SK-N-SH (cell line): ENCODE measurements around the gene DAP. TPM values are rescaled to one million over a fixed set of nuclear protein-coding genes. Genes with fewer than 3 reads are reported as not detected.
"Not testable (repeated sequence)": the region's sequence is repeated elsewhere in the genome, so short reads cannot be mapped to it uniquely, and the experiment has no call there.

ENCODE experiments used
- CTCF ChIA-PET: fragments of 300-600, 350-600 bp; formaldehyde crosslinking; extraction: SDS; loops from one replicate; lab custom pipeline; 2021; lab: Yijun Ruan, JAX
- POLR2A ChIA-PET: fragments of 350-600 bp; sonication (Branson Sonifier 250); formaldehyde crosslinking; extraction: SDS; loops from one replicate; lab custom pipeline; 2020; ENCODE audit warnings: antibody characterized with exemption, inconsistent platforms; lab: Yijun Ruan, JAX
- DNase-seq: peaks from one replicate; pipeline ENCODE4 v3.0.0; 2012
- H2AFZ ChIP-seq: fragments of 200-600 bp; sonication (generic); 2 replicates; pipeline ENCODE4 v1.8.1; 2016; ENCODE audit warnings: antibody characterized with exemption, mild to moderate bottlenecking, low read depth
- H3F3A ChIP-seq: fragments of 200-600 bp; sonication (generic); replicated peaks from 2 replicates; pipeline ENCODE3; 2016; ENCODE audit warnings: antibody characterized with exemption, mild to moderate bottlenecking; ENCODE audit not compliant: insufficient read depth
- H3K27ac ChIP-seq, 2 experiments: fragments of 200-500 bp in 1 of 2; fragments of 200-600 bp in 1 of 2; sonication (Bioruptor generic) in 1 of 2; sonication (generic), shearing (Covaris generic) in 1 of 2; 2 replicates each; pipeline versions ENCODE4 v1.5.1 to v1.6.1; 2014 to 2016; ENCODE audit warnings: low read depth in 2 of 2, inconsistent platforms in 1 of 2, low read length in 1 of 2, mild to moderate bottlenecking in 1 of 2, mixed read lengths in 1 of 2
- H3K27me3 ChIP-seq: fragments of 200-600 bp; sonication (generic), shearing (Covaris generic); 2 replicates; pipeline ENCODE4 v1.6.1; 2016; ENCODE audit warnings: mixed run types; ENCODE audit not compliant: insufficient read depth
- H3K36me3 ChIP-seq, 2 experiments: fragments of 200-500 bp in 1 of 2; fragments of 200-600 bp in 1 of 2; sonication (Bioruptor generic) in 1 of 2; sonication (generic) in 1 of 2; replicated peaks in 1 of 2; 2 replicates each; pipeline versions ENCODE3 to v1.5.1; 2014 to 2016; ENCODE audit warnings: low read length in 1 of 2, mild to moderate bottlenecking in 1 of 2; ENCODE audit not compliant: insufficient read depth in 2 of 2, control insufficient read depth in 1 of 2
- H3K4me1 ChIP-seq, 2 experiments: fragments of 200-500 bp in 1 of 2; fragments of 200-600 bp in 1 of 2; sonication (Bioruptor generic) in 1 of 2; sonication (generic), shearing (Covaris generic) in 1 of 2; 2 replicates each; pipeline versions ENCODE4 v1.5.1 to v1.6.1; 2014 to 2016; ENCODE audit warnings: low read depth in 1 of 2, low read length in 1 of 2, mixed run types in 1 of 2; ENCODE audit not compliant: insufficient read depth in 2 of 2, control insufficient read depth in 1 of 2
- H3K4me2 ChIP-seq: fragments of 200-600 bp; sonication (generic), shearing (Covaris generic); 2 replicates; pipeline ENCODE4 v1.6.1; 2017; ENCODE audit warnings: mixed run types
- H3K4me3 ChIP-seq, 2 experiments: fragments of 200-500 bp in 1 of 2; fragments of 200-600 bp in 1 of 2; sonication (Bioruptor generic) in 1 of 2; sonication (generic), shearing (Covaris generic) in 1 of 2; 2 replicates each; pipeline versions ENCODE4 v1.5.1 to v1.8.1; 2014 to 2016; ENCODE audit warnings: low read depth in 2 of 2, inconsistent platforms in 1 of 2, low read length in 1 of 2, mild to moderate bottlenecking in 1 of 2, mixed read lengths in 1 of 2, moderate library complexity in 1 of 2
- H3K79me2 ChIP-seq: fragments of 200-600 bp; sonication (generic); 2 replicates; pipeline ENCODE4 v1.8.1; 2017; ENCODE audit warnings: mild to moderate bottlenecking; ENCODE audit not compliant: insufficient read depth
- H3K9ac ChIP-seq: fragments of 200-600 bp; sonication (generic); 2 replicates; pipeline ENCODE4 v1.6.1; 2017; ENCODE audit warnings: mixed run types
- H3K9me2 ChIP-seq: fragments of 200-600 bp; sonication (generic); 2 replicates; pipeline ENCODE4 v1.6.1; 2017; ENCODE audit warnings: mixed run types
- H3K9me3 ChIP-seq: fragments of 200-600 bp; sonication (generic); 2 replicates; pipeline ENCODE4 v1.6.1; 2017; ENCODE audit warnings: mixed run types, mild to moderate bottlenecking, moderate library complexity
- H4K20me1 ChIP-seq: fragments of 200-600 bp; sonication (generic); 2 replicates; pipeline ENCODE4 v1.6.1; 2017; ENCODE audit warnings: mild to moderate bottlenecking, mixed run types; ENCODE audit not compliant: insufficient read depth
- CHD2 ChIP-seq: fragments of 150-350 bp; IDR thresholded peaks from 2 replicates; pipeline ENCODE4 v1.6.1; 2018; ENCODE audit warnings: low read length; ENCODE audit not compliant: partially characterized antibody
- CTCF ChIP-seq: fragments of 200-600 bp; sonication (generic); IDR thresholded peaks from 2 replicates; pipeline ENCODE4 v1.6.1; 2017; ENCODE audit warnings: antibody characterized with exemption, mild to moderate bottlenecking, moderate library complexity
- FOSL2 ChIP-seq: IDR thresholded peaks from 2 replicates; pipeline ENCODE4 v1.4.0; 2012; ENCODE audit warnings: low read depth, mild to moderate bottlenecking, moderate library complexity, borderline replicate concordance
- GABPA ChIP-seq: IDR thresholded peaks from 2 replicates; pipeline ENCODE4 v1.4.0; 2012; ENCODE audit warnings: low read depth, mild to moderate bottlenecking
- JUND ChIP-seq: IDR thresholded peaks from 2 replicates; pipeline ENCODE4 v1.4.0; 2012
- MAX ChIP-seq: IDR thresholded peaks from 2 replicates; pipeline ENCODE4 v1.4.0; 2012; ENCODE audit warnings: low read depth
- MXI1 ChIP-seq: IDR thresholded peaks from 2 replicates; pipeline ENCODE4 v1.6.1; 2012; ENCODE audit warnings: mild to moderate bottlenecking, low read depth, low read length, improper control_type of control experiment
- NFIC ChIP-seq: IDR thresholded peaks from 2 replicates; pipeline ENCODE4 v1.4.0; 2012; ENCODE audit warnings: borderline replicate concordance
- NRF1 ChIP-seq: IDR thresholded peaks from 2 replicates; pipeline ENCODE4 v1.6.1; 2012; ENCODE audit warnings: low read depth, mild to moderate bottlenecking, low read length
- POLR2AphosphoS5 ChIP-seq: IDR thresholded peaks from 2 replicates; pipeline ENCODE4 v1.6.1; 2012; ENCODE audit warnings: low read depth, low read length
- RCOR1 ChIP-seq: fragments of 150-350 bp; IDR thresholded peaks from 2 replicates; pipeline ENCODE4 v1.6.1; 2017; ENCODE audit warnings: antibody characterized with exemption, low read length
- REST ChIP-seq: IDR thresholded peaks from 2 replicates; pipeline ENCODE4 v1.6.1; 2012; ENCODE audit warnings: mild to moderate bottlenecking, low read depth, low read length, moderate library complexity
- RFX5 ChIP-seq: IDR thresholded peaks from 2 replicates; pipeline ENCODE4 v1.6.1; 2012; ENCODE audit warnings: mild to moderate bottlenecking, improper control_type of control experiment, low read length
- TAF1 ChIP-seq: IDR thresholded peaks from 2 replicates; pipeline ENCODE4 v1.6.1; 2012; ENCODE audit warnings: low read depth, mild to moderate bottlenecking, low read length, moderate library complexity, borderline replicate concordance
- TCF12 ChIP-seq: IDR thresholded peaks from 2 replicates; pipeline ENCODE4 v1.4.0; 2012
- USF1 ChIP-seq: IDR thresholded peaks from 2 replicates; pipeline ENCODE4 v1.4.0; 2012; ENCODE audit warnings: low read depth, borderline replicate concordance
- USF2 ChIP-seq: fragments of 150-350 bp; IDR thresholded peaks from 2 replicates; pipeline ENCODE4 v1.6.1; 2017; ENCODE audit warnings: antibody characterized with exemption, low read length, low read depth, borderline replicate concordance
- WGBS: methylation state at CpG from one replicate; pipeline ENCODE4 v1.1.6; 2017; ENCODE audit warnings: low lambda C conversion rate; 5-methylcytosine and 5-hydroxymethylcytosine counted together
- polyA plus RNA-seq, 3 experiments: library from polyadenylated mRNA; depleted of rRNA; stranded (reverse); fragments of >200 nt; gene quantifications; 2 replicates each; pipeline ENCODE4 v1.2.3, GENCODE V29; 2012

DAP gene
- polyA plus RNA-seq, 1 of the 3 experiments (the other 2 are of a cell fraction) = 78.2 TPM

GRCh38 chr5:10664180-10664769 is 96.8 kb downstream of the DAP start:
- CTCF ChIA-PET = interaction anchor here (2.1 kb wide), 1 partner anchor 36 kb away, joined by 7 read pairs; no protein-coding TSS in a partner anchor
- Histone ChIP-seq H3K27ac (peak overlapping the region in 1 of 2 experiments; percentile 89; a peak in 2 of 4 replicates), H3K4me1 (peaks cover 7 to 50% of the 10 kb centered on the region in 2 experiments; a peak in 3 of 4 replicates)
- H4K20me1 ChIP-seq, H3K9me3 ChIP-seq, H3K36me3 ChIP-seq, H3K4me3 ChIP-seq, H3K9me2 ChIP-seq, H3F3A ChIP-seq, DNase-seq, POLR2A ChIA-PET, H3K27me3 ChIP-seq, H2AFZ ChIP-seq, H3K79me2 ChIP-seq, H3K9ac ChIP-seq, H3K4me2 ChIP-seq: not testable (repeated sequence)
- TF ChIP-seq NFIC (0 out of 2 replicates have a peak, but pooled peaks have one; percentile 46), USF1 (peak; percentile 51; the same call in 1 of the 2 replicates)
- whole genome bisulfite sequencing = 85% methylated on average over 6 of the region's 6 CpGs

- Histone ChIP-seq H3K36me3 (no peaks in the 10 kb centered on the region), H3K27me3 (no peaks in the 10 kb centered on the region), H3K79me2 (no peaks in the 10 kb centered on the region), H3K4me3 (peak overlapping the region in 1 of 2 experiments; percentile 33; a peak in 2 of 4 replicates), H3K27ac (peak overlapping the region; percentile 31 to 89; a peak in 3 of 4 replicates), H3K4me2 (peak overlapping the region; percentile 71), H2AFZ (no peak overlapping the region), H4K20me1 (no peaks in the 10 kb centered on the region), H3K9me2 (no peaks in the 10 kb centered on the region), H3K9me3 (no peaks in the 10 kb centered on the region), H3K4me1 (peaks cover 7 to 50% of the 10 kb centered on the region in 2 experiments; a peak in 3 of 4 replicates), H3F3A (no peaks in the 10 kb centered on the region), H3K9ac (no peak overlapping the region)
- ChIA-PET CTCF (interaction anchor here (2.1 kb wide), 1 partner anchor 36 kb away, joined by 7 read pairs; no protein-coding TSS in a partner anchor), POLR2A (no interaction called here)
- DNase-seq = peak; percentile 77
- WGBS = 3% methylated on average over 7 of the region's 13 CpGs
- peak; percentile 70 for TF ChIP-seq JUND
- TF ChIP-seq RCOR1 = peak; percentile 57; the same call in 1 of the 2 replicates
- TF ChIP-seq POLR2AphosphoS5 = no peak
- no peak for TF ChIP-seq CTCF
- TF ChIP-seq REST = no peak
- TF ChIP-seq MXI1 = no peak
- no peak for TF ChIP-seq CHD2
- TF ChIP-seq MAX = no peak
- no peak for TF ChIP-seq RFX5
- TF ChIP-seq FOSL2 = peak; percentile 85
- TF ChIP-seq GABPA = no peak
- TF ChIP-seq TAF1 = no peak
- no peak for TF ChIP-seq USF2
- TF ChIP-seq NRF1 = no peak
- no peak for TF ChIP-seq USF1
- TF ChIP-seq TCF12 = peak; percentile 83
These were observed 97.4 kb downstream of the DAP start for GRCh38 chr5:10663489-10664179.
